ENCODE measurements around the gene SKA2.

The SKA2 gene, protein sequence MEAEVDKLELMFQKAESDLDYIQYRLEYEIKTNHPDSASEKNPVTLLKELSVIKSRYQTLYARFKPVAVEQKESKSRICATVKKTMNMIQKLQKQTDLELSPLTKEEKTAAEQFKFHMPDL

DNA sequence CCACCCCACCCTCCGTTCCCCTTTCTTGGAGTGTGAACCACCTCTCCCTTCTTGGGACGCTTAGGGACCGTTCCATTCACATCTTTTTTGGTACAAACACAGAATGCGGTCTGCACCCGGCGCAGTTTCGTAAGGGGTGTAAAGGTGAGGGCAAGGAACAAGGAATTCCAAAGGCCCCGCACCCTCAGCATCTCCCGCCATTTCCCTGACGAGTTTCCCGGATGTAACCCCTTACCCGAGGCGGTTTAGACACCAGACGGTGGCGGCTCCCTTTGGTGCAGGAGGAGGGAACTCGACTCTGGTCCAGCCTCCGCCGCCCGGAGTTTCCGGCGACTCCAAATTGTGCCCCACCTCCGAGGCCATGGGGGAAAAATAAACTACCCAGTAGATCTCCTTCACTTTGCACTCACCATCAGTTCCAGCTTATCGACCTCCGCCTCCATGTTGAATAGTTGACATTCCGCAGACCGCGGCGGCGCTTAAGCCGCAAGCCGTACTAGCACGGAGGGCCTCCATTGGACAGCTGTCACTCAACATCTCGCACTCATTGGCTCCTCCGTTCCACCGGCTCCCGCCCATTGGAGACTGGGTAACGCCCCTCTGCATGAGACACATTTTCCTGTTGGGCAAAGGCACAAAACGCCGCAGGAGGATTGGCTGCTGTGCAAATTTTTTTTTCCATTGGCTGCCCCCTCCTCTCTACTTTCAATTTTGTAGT is at the start of gene SKA2:
SKA2 (minus strand) TSS at position 466 of the 718 bp plus-strand sequence; CDS start at position 443, 23 bp downstream.
- Histone ChIP-seq H3K27me3 (ENCODE audit: insufficient read depth, poor library complexity, severe bottlenecking) (no peaks in the 10 kb centered on the region), H3K27ac (ENCODE audit: poor library complexity, severe bottlenecking) (peak within 1 kb of the TSS; percentile 93), H3K36me3 (ENCODE audit: low read depth) (peaks cover 36% of the 10 kb centered on the region), H3K4me1 (ENCODE audit: insufficient read depth, poor library complexity, severe bottlenecking) (peaks cover 58% of the 10 kb centered on the region), H3K9me3 (ENCODE audit: severe bottlenecking) (no peaks in the 10 kb centered on the region), H3K4me3 (ENCODE audit: severe bottlenecking) (peak within 1 kb of the TSS; percentile 61)
- ATAC-seq (ENCODE audit: low read depth): peak; percentile 78
- TF ChIP-seq, protein P1, sequence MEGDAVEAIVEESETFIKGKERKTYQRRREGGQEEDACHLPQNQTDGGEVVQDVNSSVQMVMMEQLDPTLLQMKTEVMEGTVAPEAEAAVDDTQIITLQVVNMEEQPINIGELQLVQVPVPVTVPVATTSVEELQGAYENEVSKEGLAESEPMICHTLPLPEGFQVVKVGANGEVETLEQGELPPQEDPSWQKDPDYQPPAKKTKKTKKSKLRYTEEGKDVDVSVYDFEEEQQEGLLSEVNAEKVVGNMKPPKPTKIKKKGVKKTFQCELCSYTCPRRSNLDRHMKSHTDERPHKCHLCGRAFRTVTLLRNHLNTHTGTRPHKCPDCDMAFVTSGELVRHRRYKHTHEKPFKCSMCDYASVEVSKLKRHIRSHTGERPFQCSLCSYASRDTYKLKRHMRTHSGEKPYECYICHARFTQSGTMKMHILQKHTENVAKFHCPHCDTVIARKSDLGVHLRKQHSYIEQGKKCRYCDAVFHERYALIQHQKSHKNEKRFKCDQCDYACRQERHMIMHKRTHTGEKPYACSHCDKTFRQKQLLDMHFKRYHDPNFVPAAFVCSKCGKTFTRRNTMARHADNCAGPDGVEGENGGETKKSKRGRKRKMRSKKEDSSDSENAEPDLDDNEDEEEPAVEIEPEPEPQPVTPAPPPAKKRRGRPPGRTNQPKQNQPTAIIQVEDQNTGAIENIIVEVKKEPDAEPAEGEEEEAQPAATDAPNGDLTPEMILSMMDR (IDR thresholded peaks at IDR 0.05; ENCODE audit: poor library complexity, severe bottlenecking): no peak
- peak; percentile 98 for DNase-seq (ENCODE audit: low spot score)

DNA sequence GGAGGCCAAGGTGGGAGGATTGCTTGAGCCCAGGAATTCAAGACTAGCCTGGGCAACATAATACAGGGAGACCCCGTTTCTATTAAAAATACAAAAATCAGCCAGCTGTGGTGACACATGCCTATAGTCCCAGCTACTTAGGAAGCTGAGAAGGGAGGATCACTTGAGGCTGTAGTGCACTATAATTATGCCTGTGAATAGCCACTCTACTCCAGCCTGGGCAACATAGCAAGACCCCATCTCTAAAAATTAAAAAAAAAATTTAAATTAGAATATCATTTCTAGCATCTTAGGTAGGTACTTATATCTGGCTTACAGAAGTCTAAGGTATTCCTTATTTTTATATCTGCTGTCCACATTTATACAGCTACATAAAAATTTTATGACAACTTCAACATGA is 47.3 kb upstream of the SKA2 start:
- DNase-seq (ENCODE audit: low spot score) (no peak), ATAC-seq (ENCODE audit: low read depth) (no peak)
- no peak overlapping the region for H3K4me3 ChIP-seq (ENCODE audit: severe bottlenecking)
- TF ChIP-seq, protein P1 (IDR thresholded peaks at IDR 0.05; ENCODE audit: poor library complexity, severe bottlenecking): no peak
- H3K27me3 ChIP-seq (ENCODE audit: insufficient read depth, poor library complexity, severe bottlenecking): no peaks in the 10 kb centered on the region
- peaks cover 65% of the 10 kb centered on the region for H3K36me3 ChIP-seq (ENCODE audit: low read depth)
- H3K27ac ChIP-seq (ENCODE audit: poor library complexity, severe bottlenecking): no peak overlapping the region
- H3K9me3 ChIP-seq (ENCODE audit: severe bottlenecking): no peaks in the 10 kb centered on the region
- no peaks in the 10 kb centered on the region for H3K4me1 ChIP-seq (ENCODE audit: insufficient read depth, poor library complexity, severe bottlenecking)

DNA sequence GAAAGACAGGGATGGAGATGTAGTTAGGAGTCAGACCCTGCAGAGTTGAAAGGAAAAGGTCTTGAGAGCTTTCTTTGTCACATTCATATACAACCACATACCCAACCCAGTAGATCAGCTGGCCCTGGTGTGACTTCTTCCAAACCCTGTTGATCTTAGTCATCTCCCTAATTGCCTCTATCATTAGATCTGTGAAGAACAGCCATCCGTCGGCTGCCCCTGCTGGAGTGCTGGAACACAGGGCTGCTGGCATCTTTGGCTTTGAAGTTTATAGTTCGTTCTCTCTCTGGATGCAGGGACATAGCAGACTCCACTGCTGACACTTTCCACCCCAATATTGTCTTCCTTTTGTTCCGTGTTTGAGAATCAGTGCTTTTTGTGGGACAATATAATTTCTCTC is 44.4 kb upstream of the SKA2 start:
- Histone ChIP-seq H3K4me1 (ENCODE audit: insufficient read depth, poor library complexity, severe bottlenecking) (no peaks in the 10 kb centered on the region), H3K9me3 (ENCODE audit: severe bottlenecking) (no peaks in the 10 kb centered on the region), H3K27ac (ENCODE audit: poor library complexity, severe bottlenecking) (no peak overlapping the region), H3K27me3 (ENCODE audit: insufficient read depth, poor library complexity, severe bottlenecking) (no peaks in the 10 kb centered on the region), H3K4me3 (ENCODE audit: severe bottlenecking) (no peak overlapping the region), H3K36me3 (ENCODE audit: low read depth) (peaks cover 91% of the 10 kb centered on the region)
- DNase-seq (ENCODE audit: low spot score) (no peak), ATAC-seq (ENCODE audit: low read depth) (no peak)
- TF ChIP-seq, protein P1 (IDR thresholded peaks at IDR 0.05; ENCODE audit: poor library complexity, severe bottlenecking): no peak

DNA sequence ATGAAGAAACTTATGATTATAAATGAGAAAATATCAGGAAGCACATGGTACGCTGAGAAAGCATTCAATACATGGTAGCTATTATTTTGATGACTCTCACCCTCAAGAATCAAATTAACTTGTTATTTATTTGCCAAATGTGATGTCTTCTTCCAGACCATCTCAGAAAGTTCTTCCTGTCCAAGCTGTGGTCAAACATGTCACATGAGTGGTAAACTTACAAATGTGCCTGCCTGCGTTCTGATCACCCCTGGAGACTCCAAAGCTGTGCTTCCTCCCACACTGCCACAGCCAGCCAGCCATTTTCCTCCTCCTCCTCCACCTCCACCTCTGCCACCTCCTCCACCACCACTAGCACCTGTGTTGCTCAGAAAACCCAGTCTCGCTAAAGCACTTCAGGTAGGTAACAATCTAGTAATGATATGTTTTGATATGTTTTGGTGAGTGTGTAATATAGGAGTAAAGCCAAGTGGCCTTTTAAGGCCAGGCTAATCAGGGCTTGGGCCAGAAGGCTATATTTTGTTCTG is 38.4 kb upstream of the SKA2 start:
- no peaks in the 10 kb centered on the region for H3K4me1 ChIP-seq (ENCODE audit: insufficient read depth, poor library complexity, severe bottlenecking)
- TF ChIP-seq, protein P1 (IDR thresholded peaks at IDR 0.05; ENCODE audit: poor library complexity, severe bottlenecking): no peak
- H3K36me3 ChIP-seq (ENCODE audit: low read depth): peaks cover 89% of the 10 kb centered on the region
- no peak for ATAC-seq (ENCODE audit: low read depth)
- DNase-seq (ENCODE audit: low spot score): no peak
- H3K9me3 ChIP-seq (ENCODE audit: severe bottlenecking): no peaks in the 10 kb centered on the region
- H3K27ac ChIP-seq (ENCODE audit: poor library complexity, severe bottlenecking): no peak overlapping the region
- no peaks in the 10 kb centered on the region for H3K27me3 ChIP-seq (ENCODE audit: insufficient read depth, poor library complexity, severe bottlenecking)
- no peak overlapping the region for H3K4me3 ChIP-seq (ENCODE audit: severe bottlenecking)

DNA sequence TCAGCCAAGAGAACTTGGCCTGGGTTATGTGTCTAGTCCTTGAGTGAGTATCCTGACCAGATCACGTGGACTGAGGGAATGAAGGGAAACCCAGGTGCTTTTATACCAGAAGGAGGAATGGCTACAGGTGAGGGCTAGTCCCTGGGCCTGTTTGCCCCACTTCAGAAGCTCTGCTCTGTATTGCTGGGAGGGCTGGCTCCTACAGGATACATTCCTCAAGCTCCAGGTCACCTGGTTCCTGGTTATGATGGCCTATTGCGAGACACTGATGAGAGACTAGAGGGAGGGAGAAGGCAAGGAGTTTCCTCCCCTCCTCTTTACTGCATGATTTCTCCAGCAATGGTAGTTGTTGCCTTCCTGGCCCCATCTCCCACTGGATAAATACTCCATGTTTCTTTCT is 35.8 kb upstream of the SKA2 start:
- Histone ChIP-seq H3K27ac (ENCODE audit: poor library complexity, severe bottlenecking) (no peak overlapping the region), H3K4me1 (ENCODE audit: insufficient read depth, poor library complexity, severe bottlenecking) (no peaks in the 10 kb centered on the region), H3K9me3 (ENCODE audit: severe bottlenecking) (no peaks in the 10 kb centered on the region), H3K36me3 (ENCODE audit: low read depth) (peaks cover 91% of the 10 kb centered on the region), H3K27me3 (ENCODE audit: insufficient read depth, poor library complexity, severe bottlenecking) (no peaks in the 10 kb centered on the region), H3K4me3 (ENCODE audit: severe bottlenecking) (no peak overlapping the region)
- TF ChIP-seq, protein P1 (IDR thresholded peaks at IDR 0.05; ENCODE audit: poor library complexity, severe bottlenecking): no peak
- DNase-seq (ENCODE audit: low spot score): no peak
- no peak for ATAC-seq (ENCODE audit: low read depth)
